Muscle layer of duodenum (tissue), 2 donors: Measurements from ENCODE around the gene SLC39A10.
"Not testable (repeated sequence)": the region's sequence is repeated elsewhere in the genome, so short reads cannot be mapped to it uniquely, and the experiment has no call there.

Experiments used
- H3K27ac ChIP-seq: one replicate; pipeline ENCODE4 v1.7.0; 2013; ENCODE audit warnings: mild to moderate bottlenecking, low read length
- H3K27me3 ChIP-seq: one replicate; pipeline ENCODE4 v1.7.0; 2013; ENCODE audit warnings: low read depth, mild to moderate bottlenecking, control low read depth, low read length
- H3K36me3 ChIP-seq, 2 donors: one replicate each; pipeline ENCODE4 v1.7.0; 2013; ENCODE audit warnings: low read length in 2 of 2, control low read depth in 1 of 2, mild to moderate bottlenecking in 1 of 2; ENCODE audit not compliant: insufficient read depth in 2 of 2, control insufficient read depth in 1 of 2
- H3K4me1 ChIP-seq, 2 donors: one replicate each; pipeline ENCODE4 v1.7.0; 2013; ENCODE audit warnings: low read length in 2 of 2, mild to moderate bottlenecking in 2 of 2, control low read depth in 1 of 2, moderate library complexity in 1 of 2; ENCODE audit not compliant: insufficient read depth in 2 of 2, control insufficient read depth in 1 of 2
- H3K4me3 ChIP-seq, 2 donors: one replicate each; pipeline ENCODE4 v1.7.0; 2013; ENCODE audit warnings: low read length in 2 of 2, low read depth in 1 of 2, mild to moderate bottlenecking in 1 of 2
- H3K9me3 ChIP-seq, 2 donors: one replicate each; pipeline ENCODE4 v1.7.0; 2013; ENCODE audit warnings: low read length in 2 of 2, control low read depth in 1 of 2, mild to moderate bottlenecking in 1 of 2; ENCODE audit not compliant: control insufficient read depth in 1 of 2
- donor health status: healthy.

The SLC39A10 gene

GRCh38 chr2:195646424-195646823 lies 10.6 kb upstream of the SLC39A10 start:
- no peak overlapping the region for H3K4me3 ChIP-seq
- no peaks in the 10 kb centered on the region for H3K36me3 ChIP-seq
- H3K9me3 ChIP-seq: no peaks in the 10 kb centered on the region
- no peaks in the 10 kb centered on the region for H3K27me3 ChIP-seq
- no peaks in the 10 kb centered on the region for H3K4me1 ChIP-seq
- H3K27ac ChIP-seq: no peak overlapping the region

GRCh38 chr2:195647302-195647701 lies 9.7 kb upstream of the SLC39A10 start:
- Histone ChIP-seq H3K4me1 (no peaks in the 10 kb centered on the region), H3K27ac (no peak overlapping the region)

GRCh38 chr2:195648370-195648769 lies 8.7 kb upstream of the SLC39A10 start:
- H3K9me3 ChIP-seq, H3K4me1 ChIP-seq, H3K27ac ChIP-seq, H3K27me3 ChIP-seq, H3K4me3 ChIP-seq, H3K36me3 ChIP-seq: not testable (repeated sequence)

More at GRCh38 chr2:195647302-195647701, 9.7 kb upstream of the SLC39A10 start:
- H3K9me3 ChIP-seq: no peaks in the 10 kb centered on the region
- H3K27me3 ChIP-seq: no peaks in the 10 kb centered on the region
- H3K4me3 ChIP-seq: no peak overlapping the region
- H3K36me3 ChIP-seq: no peaks in the 10 kb centered on the region

- H3K4me3 ChIP-seq: no peak overlapping the region
- no peaks in the 10 kb centered on the region for H3K36me3 ChIP-seq
- H3K27me3 ChIP-seq: no peaks in the 10 kb centered on the region
- H3K27ac ChIP-seq: no peak overlapping the region
- no peaks in the 10 kb centered on the region for H3K4me1 ChIP-seq
- no peaks in the 10 kb centered on the region for H3K9me3 ChIP-seq
These were observed 8.2 kb upstream of the SLC39A10 start for GRCh38 chr2:195648787-195649186.

- Histone ChIP-seq H3K36me3 (no peaks in the 10 kb centered on the region), H3K9me3 (no peaks in the 10 kb centered on the region), H3K4me3 (no peak overlapping the region), H3K4me1 (no peaks in the 10 kb centered on the region), H3K27me3 (no peaks in the 10 kb centered on the region), H3K27ac (no peak overlapping the region)
These were observed 7.3 kb upstream of the SLC39A10 start for GRCh38 chr2:195649629-195650190.

DNA sequence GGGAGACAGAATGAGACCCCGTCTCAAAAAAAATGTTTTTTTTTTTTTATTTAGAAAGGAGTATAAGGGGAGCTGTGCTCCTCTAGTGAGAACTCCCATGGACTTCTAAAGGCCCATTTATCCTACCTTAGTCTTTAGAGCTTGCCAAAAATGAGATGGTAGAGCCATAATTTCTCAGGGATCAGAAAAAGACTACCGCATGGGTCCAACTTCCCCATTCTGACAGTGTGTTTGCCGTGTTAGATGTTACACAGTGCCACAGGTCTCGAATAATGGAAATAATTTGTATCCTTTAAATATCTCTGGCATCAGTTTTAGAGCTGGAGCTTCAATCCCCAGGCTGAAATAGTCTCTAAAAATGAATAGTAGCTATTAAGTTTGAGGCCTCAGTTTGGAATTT lies 6.0 kb upstream of the SLC39A10 start:
- Histone ChIP-seq H3K4me3 (no peak overlapping the region), H3K27me3 (no peaks in the 10 kb centered on the region), H3K27ac (no peak overlapping the region), H3K36me3 (no peaks in the 10 kb centered on the region), H3K4me1 (no peaks in the 10 kb centered on the region), H3K9me3 (no peaks in the 10 kb centered on the region)

DNA sequence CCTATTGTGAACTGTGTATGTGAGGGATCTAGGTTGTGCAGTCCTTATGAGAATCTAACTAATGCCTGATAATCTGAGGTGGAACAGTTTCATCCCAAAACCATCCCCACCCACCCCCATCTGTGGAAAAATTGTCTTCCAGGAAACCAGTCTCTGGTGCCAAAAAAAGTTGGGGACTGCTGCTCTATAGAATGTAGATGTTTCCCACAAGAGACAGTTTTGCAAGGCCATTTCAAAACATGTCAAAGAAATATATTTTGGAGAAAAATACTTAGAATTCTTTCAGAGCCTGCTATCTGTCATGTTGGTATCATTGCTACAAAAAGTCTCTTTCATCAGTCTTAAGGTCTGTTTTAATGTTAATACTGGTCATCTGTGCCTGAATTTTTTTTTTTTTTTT lies 4.1 kb upstream of the SLC39A10 start:
- Histone ChIP-seq H3K27me3 (no peaks in the 10 kb centered on the region), H3K27ac (no peak overlapping the region), H3K4me1 (peaks cover 0 to 2% of the 10 kb centered on the region in 2 donors), H3K9me3 (no peaks in the 10 kb centered on the region), H3K4me3 (no peak overlapping the region), H3K36me3 (no peaks in the 10 kb centered on the region)

DNA sequence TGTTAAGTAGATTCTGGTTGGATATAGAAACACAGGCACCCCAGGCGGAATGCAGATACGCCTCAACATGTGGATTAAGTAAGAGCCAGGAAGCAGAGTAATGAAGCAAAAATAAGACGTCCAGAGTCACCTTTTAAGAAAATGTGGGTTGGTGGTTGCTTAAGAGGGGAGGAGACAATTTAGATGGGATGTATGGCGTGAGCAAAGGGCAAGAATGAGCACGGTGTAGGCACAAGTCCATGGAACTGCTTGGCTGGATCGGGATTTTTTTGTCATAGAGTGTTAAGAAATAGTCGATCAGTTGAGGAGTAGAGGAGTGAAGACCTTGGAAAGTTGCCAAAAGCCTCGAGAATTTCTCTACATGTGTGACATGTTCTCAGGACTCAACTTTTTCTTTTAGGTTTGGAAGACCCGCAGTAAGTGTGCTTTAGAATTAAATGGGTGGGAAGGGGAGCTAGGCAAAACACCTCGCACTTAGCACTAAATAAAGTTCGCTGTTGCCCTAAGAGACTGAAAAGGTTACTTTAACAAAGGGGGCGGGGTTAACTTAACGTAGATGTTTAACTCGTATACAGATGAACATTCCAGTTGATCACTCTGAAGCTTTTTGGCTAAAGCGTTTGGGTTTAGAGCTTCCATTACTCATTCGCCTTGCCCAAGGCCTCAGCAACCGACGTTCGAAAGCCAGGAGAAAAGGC lies 716 bp upstream of the SLC39A10 start:
- Histone ChIP-seq H3K9me3 (no peaks in the 10 kb centered on the region), H3K27me3 (no peaks in the 10 kb centered on the region), H3K27ac (peak overlapping the region; percentile 82), H3K4me1 (peaks cover 18 to 24% of the 10 kb centered on the region in 2 donors), H3K4me3 (peak overlapping the region; percentile 74 to 87), H3K36me3 (no peaks in the 10 kb centered on the region)

DNA sequence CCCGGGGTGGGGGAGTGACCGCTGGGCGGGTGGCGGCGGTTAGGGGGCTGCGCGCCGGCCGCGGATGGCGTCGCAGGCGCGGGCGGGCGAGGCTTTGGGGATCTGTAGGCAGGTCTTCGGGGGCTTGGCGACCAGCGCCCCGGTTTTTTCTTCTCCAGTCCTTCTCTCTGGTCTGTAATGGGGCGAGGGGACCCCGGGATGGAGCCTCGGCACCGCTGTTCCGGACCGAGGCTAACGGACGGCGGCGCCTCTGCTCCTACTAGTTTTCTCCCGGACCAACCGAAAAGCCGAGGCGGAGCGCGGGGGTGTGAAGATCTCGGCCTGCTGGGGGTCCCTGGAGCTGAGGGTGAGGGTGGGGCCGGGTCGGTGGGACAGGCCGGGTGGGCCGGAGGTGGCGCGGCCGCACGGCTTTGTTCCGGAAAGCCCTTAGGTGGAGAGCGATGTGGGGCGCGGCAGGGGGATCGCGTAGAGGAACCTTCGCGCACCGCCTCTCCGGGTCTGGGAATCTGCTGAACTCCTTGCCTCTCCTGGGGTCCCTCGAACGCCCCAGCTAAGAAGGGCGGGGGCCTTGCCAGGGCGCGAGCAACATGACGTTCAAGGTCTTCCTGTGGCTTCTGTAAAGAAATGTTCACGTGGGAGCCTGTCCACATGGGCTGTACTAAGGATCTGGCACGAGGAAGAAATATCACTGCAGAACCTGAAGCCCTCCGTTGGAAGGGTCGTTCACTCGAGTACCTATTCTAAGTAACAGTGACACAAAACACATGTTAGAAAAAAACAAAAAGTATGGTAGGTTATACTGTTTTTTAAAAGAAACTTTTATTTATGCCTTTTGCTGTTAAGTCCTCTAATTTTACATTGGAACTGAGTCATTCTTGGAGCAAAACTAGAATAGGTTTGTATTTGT lies 861 bp downstream of the SLC39A10 start:
- H3K27ac ChIP-seq: peak overlapping the region; percentile 90
- H3K4me1 ChIP-seq: peaks cover 18 to 24% of the 10 kb centered on the region in 2 donors
- H3K27me3 ChIP-seq: no peaks in the 10 kb centered on the region
- no peaks in the 10 kb centered on the region for H3K9me3 ChIP-seq
- H3K4me3 ChIP-seq: peak overlapping the region; percentile 74 to 87
- no peaks in the 10 kb centered on the region for H3K36me3 ChIP-seq

DNA sequence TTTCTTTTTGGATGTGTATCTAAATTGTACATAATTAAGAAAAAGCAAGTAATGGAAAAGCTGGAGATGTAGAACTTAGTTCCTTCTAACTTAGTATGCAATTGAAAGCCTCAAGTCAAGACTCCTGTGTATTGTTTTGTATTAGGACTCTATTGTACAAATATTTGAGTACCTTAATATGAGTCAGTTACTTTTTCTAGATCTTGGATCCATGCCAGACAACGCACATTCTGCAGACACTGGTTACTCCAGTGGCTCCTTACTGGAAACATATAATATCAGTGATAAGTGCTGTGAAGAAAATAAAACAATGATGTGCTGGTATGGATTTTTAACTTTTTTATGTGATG lies 1.5 kb downstream of the SLC39A10 start:
- Histone ChIP-seq H3K27me3 (no peaks in the 10 kb centered on the region), H3K4me1 (peaks cover 18 to 24% of the 10 kb centered on the region in 2 donors), H3K36me3 (no peaks in the 10 kb centered on the region), H3K27ac (peak overlapping the region; percentile 90), H3K9me3 (no peaks in the 10 kb centered on the region), H3K4me3 (peak overlapping the region; percentile 74 to 87)

DNA sequence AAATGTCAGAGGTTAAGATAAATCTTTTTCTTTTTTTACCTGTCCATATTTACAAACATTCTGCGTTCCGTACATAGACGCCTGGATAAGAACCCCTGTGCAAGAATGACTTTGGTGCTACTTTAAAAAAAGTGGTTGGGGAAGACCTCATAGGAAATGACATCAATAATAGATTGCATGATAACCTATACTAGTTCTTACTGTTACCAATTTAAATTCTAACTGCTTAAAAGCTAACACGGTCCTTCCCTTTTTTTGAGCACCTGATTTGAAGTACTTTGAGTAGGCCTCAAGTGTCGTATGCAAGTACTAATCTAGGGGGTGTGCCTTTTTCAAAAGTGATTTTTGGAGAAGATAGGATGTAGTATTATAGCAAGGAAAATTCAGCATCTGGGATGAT lies 2.1 kb downstream of the SLC39A10 start:
- peak overlapping the region; percentile 90 for H3K27ac ChIP-seq
- H3K27me3 ChIP-seq: no peaks in the 10 kb centered on the region
- no peaks in the 10 kb centered on the region for H3K36me3 ChIP-seq
- peaks cover 18 to 24% of the 10 kb centered on the region in 2 donors for H3K4me1 ChIP-seq
- peak overlapping the region; percentile 74 to 87 for H3K4me3 ChIP-seq
- H3K9me3 ChIP-seq: no peaks in the 10 kb centered on the region
